ENCODE measurements around the gene ATG12. TPM values are rescaled to one million over a fixed set of nuclear protein-coding genes. Genes with fewer than 3 reads are reported as not detected.
"Not testable (repeated sequence)": the region's sequence is repeated elsewhere in the genome, so short reads cannot be mapped to it uniquely, and the experiment has no call there.

The ATG12 gene
- total and polyA plus RNA-seq, 4 donors, result 31.2 to 75.4 (median 33.8) TPM

GRCh38 chr5:115884704-115885103 is 43.3 kb upstream of the ATG12 start:
- Histone ChIP-seq H3K9me3 (ENCODE audit: control insufficient read depth in 4 of 4, insufficient read depth in 3 of 4, low read length in 3 of 4) (no peaks in the 10 kb centered on the region), H3K4me3 (no peak overlapping the region), H3K4me1 (ENCODE audit: control insufficient read depth in 5 of 5, insufficient read depth in 5 of 5, low read length in 5 of 5) (no peaks in the 10 kb centered on the region), H3K9ac (ENCODE audit: insufficient read depth in 1 of 2, low read length in 2 of 2) (no peak overlapping the region), H3K27me3 (ENCODE audit: control insufficient read depth in 3 of 3, insufficient read depth in 3 of 3, low read length in 2 of 3) (no peaks in the 10 kb centered on the region), H3K36me3 (ENCODE audit: control insufficient read depth in 4 of 4, insufficient read depth in 4 of 4, low read length in 4 of 4) (peaks cover 3 to 5% (median 4%) of the 10 kb centered on the region in 4 donors), H3K27ac (ENCODE audit: low read depth in 1 of 2, low read length in 1 of 2) (no peak overlapping the region)
- ATAC-seq (ENCODE audit: insufficient read depth, low FRiP score), result no peak
- TF ChIP-seq CTCF (IDR thresholded peaks at IDR 0.05; ENCODE audit: control extremely low read depth, extremely low read depth), result no peak
- DNase-seq, result no peak
- 96 to 98% methylated on average over 1 of the region's 1 CpG for WGBS, 2 donors

DNA sequence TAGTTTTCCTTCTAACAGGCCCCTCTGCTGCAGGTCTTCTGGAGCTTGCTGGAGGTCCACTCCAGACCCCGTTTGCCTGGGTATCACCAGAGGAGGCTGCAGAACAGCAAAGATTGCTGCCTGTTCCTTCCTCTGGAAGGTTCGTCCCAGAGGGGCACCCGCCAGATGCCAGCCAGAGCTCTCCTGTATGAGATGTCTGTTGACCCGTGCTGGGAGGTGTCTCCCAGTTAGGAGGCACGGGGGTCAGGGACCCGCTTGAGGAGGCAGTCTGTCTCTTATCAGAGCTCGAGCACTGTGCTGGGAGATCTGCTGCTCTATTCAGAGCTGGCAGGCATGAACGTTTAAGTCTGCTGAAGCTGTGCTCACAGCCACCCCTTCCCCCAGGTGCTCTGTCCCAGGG is 41.1 kb upstream of the ATG12 start:
- H3K9me3 ChIP-seq (ENCODE audit: control insufficient read depth in 4 of 4, insufficient read depth in 3 of 4, low read length in 3 of 4); H3K4me1 ChIP-seq (ENCODE audit: control insufficient read depth in 5 of 5, insufficient read depth in 5 of 5, low read length in 5 of 5); H3K4me3 ChIP-seq; ATAC-seq (ENCODE audit: insufficient read depth, low FRiP score); H3K27ac ChIP-seq (ENCODE audit: low read depth in 1 of 2, low read length in 1 of 2); H3K27me3 ChIP-seq (ENCODE audit: control insufficient read depth in 3 of 3, insufficient read depth in 3 of 3, low read length in 2 of 3); H3K9ac ChIP-seq (ENCODE audit: insufficient read depth in 1 of 2, low read length in 2 of 2); H3K36me3 ChIP-seq (ENCODE audit: control insufficient read depth in 4 of 4, insufficient read depth in 4 of 4, low read length in 4 of 4); DNase-seq: not testable (repeated sequence)
- 96 to 98% methylated on average over 8 of the region's 8 CpGs for WGBS, 2 donors

GRCh38 chr5:115877342-115877741 is 36.0 kb upstream of the ATG12 start:
- not testable (repeated sequence) for H3K27me3 ChIP-seq (ENCODE audit: control insufficient read depth in 3 of 3, insufficient read depth in 3 of 3, low read length in 2 of 3); H3K9ac ChIP-seq (ENCODE audit: insufficient read depth in 1 of 2, low read length in 2 of 2); H3K36me3 ChIP-seq (ENCODE audit: control insufficient read depth in 4 of 4, insufficient read depth in 4 of 4, low read length in 4 of 4); H3K4me1 ChIP-seq (ENCODE audit: control insufficient read depth in 5 of 5, insufficient read depth in 5 of 5, low read length in 5 of 5); H3K9me3 ChIP-seq (ENCODE audit: control insufficient read depth in 4 of 4, insufficient read depth in 3 of 4, low read length in 3 of 4); H3K27ac ChIP-seq (ENCODE audit: low read depth in 1 of 2, low read length in 1 of 2); DNase-seq; H3K4me3 ChIP-seq; ATAC-seq (ENCODE audit: insufficient read depth, low FRiP score)
- 92 to 94% methylated on average over 5 of the region's 5 CpGs for WGBS, 2 donors

- ATAC-seq (ENCODE audit: insufficient read depth, low FRiP score) (no peak), DNase-seq (no peak)
- Histone ChIP-seq H3K9me3 (ENCODE audit: control insufficient read depth in 4 of 4, insufficient read depth in 3 of 4, low read length in 3 of 4) (peaks cover 0 to 2% (median 0%) of the 10 kb centered on the region in 4 donors), H3K36me3 (ENCODE audit: control insufficient read depth in 4 of 4, insufficient read depth in 4 of 4, low read length in 4 of 4) (peaks cover 2 to 11% (median 7%) of the 10 kb centered on the region in 4 donors), H3K9ac (ENCODE audit: insufficient read depth in 1 of 2, low read length in 2 of 2) (no peak overlapping the region), H3K4me1 (ENCODE audit: control insufficient read depth in 5 of 5, insufficient read depth in 5 of 5, low read length in 5 of 5) (no peaks in the 10 kb centered on the region), H3K27me3 (ENCODE audit: control insufficient read depth in 3 of 3, insufficient read depth in 3 of 3, low read length in 2 of 3) (no peaks in the 10 kb centered on the region), H3K27ac (ENCODE audit: low read depth in 1 of 2, low read length in 1 of 2) (no peak overlapping the region), H3K4me3 (no peak overlapping the region)
- 94 to 95% methylated on average over 2 of the region's 2 CpGs for WGBS, 2 donors
- TF ChIP-seq CTCF (IDR thresholded peaks at IDR 0.05; ENCODE audit: control extremely low read depth, extremely low read depth), result no peak
Measured at GRCh38 chr5:115875447-115875846, 34.1 kb upstream of the ATG12 start.

GRCh38 chr5:115873392-115873791 is 32.0 kb upstream of the ATG12 start:
- 62 to 83% methylated on average over 1 of the region's 1 CpG for WGBS, 2 donors

More at GRCh38 chr5:115873392-115873791, 32.0 kb upstream of the ATG12 start:
- Histone ChIP-seq H3K9me3 (ENCODE audit: control insufficient read depth in 4 of 4, insufficient read depth in 3 of 4, low read length in 3 of 4) (peaks cover 0 to 2% (median 0%) of the 10 kb centered on the region in 4 donors), H3K27ac (ENCODE audit: low read depth in 1 of 2, low read length in 1 of 2) (no peak overlapping the region), H3K27me3 (ENCODE audit: control insufficient read depth in 3 of 3, insufficient read depth in 3 of 3, low read length in 2 of 3) (no peaks in the 10 kb centered on the region), H3K9ac (ENCODE audit: insufficient read depth in 1 of 2, low read length in 2 of 2) (no peak overlapping the region), H3K4me3 (no peak overlapping the region), H3K36me3 (ENCODE audit: control insufficient read depth in 4 of 4, insufficient read depth in 4 of 4, low read length in 4 of 4) (peaks cover 2 to 17% (median 8%) of the 10 kb centered on the region in 4 donors), H3K4me1 (ENCODE audit: control insufficient read depth in 5 of 5, insufficient read depth in 5 of 5, low read length in 5 of 5) (no peaks in the 10 kb centered on the region)
- ATAC-seq (ENCODE audit: insufficient read depth, low FRiP score) (peak; percentile 27), DNase-seq (no peak)
- no peak for TF ChIP-seq CTCF (IDR thresholded peaks at IDR 0.05; ENCODE audit: control extremely low read depth, extremely low read depth)

Measured in lung (tissue), 12 donors.